ENCODE measurements around the gene SLC34A3. TPM values are rescaled to one million over a fixed set of nuclear protein-coding genes. Genes with fewer than 3 reads are reported as not detected.

SLC34A3 gene
- total and polyA plus RNA-seq, 2 experiments from 2014 or later = not detected

DNA sequence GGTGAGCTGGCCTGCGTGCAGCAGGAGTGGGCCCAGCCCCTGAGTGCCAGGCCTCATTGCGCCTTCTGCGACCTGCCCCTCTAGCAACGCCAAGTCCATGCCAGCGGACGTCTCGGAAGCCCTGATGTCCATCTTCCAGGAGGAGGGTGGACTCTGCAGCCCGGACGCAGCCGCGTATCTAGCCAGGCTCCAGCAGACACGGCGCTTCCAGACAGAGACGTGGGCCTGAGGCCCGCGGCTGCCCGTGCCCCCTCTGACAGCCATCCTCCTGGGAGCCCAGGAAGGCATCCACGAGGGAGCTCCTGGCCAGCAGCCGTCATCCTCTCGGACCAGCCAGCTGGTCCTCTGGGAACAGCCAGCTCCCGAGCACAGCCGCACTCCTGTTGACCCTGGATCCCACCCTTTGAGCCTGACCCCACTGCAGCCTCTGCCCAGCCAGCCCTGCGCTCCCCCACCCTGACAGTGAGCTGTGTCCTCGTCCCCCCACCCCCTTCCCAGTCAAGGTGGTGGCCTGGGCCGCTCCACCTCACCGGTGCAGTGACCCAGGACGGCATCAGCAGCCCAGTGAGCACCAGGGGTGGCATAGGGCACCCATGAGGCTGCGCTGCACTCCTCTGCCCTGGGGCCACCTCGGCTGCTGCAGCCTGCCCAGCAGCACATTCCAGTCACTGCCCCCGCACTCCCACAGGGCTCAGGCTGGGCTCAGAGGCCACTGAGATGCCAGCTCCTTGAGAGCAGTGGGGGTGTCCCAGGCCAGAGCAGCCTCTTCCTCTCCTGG is 14.3 kb upstream of the SLC34A3 start:
- Histone ChIP-seq H3K9me3 (ENCODE audit: low read depth) (no peaks in the 10 kb centered on the region), H3K27me3 (no peaks in the 10 kb centered on the region), H3K36me3 (no peaks in the 10 kb centered on the region), H3K4me1 (ENCODE audit: low read depth) (peaks cover 25% of the 10 kb centered on the region), H3K27ac (no peak overlapping the region), H3K4me3 (no peak overlapping the region)
- no peak for DNase-seq (ENCODE audit: low read depth in 1 of 2, low spot score in 1 of 2)
- TF ChIP-seq CTCF (IDR thresholded peaks at IDR 0.05; ENCODE audit: low read depth, low read length) = no peak

- DNase-seq (ENCODE audit: low read depth in 1 of 2, low spot score in 1 of 2) = peak; percentile 24 to 76
- Histone ChIP-seq H3K4me1 (ENCODE audit: low read depth) (peaks cover 25% of the 10 kb centered on the region), H3K4me3 (no peak overlapping the region), H3K27me3 (no peaks in the 10 kb centered on the region), H3K36me3 (no peaks in the 10 kb centered on the region), H3K27ac (peak overlapping the region; percentile 90), H3K9me3 (ENCODE audit: low read depth) (no peaks in the 10 kb centered on the region)
- no peak for TF ChIP-seq CTCF (IDR thresholded peaks at IDR 0.05; ENCODE audit: low read depth, low read length)
Measured at GRCh38 chr9:137217276-137218211, 13.2 kb upstream of the SLC34A3 start.

DNA sequence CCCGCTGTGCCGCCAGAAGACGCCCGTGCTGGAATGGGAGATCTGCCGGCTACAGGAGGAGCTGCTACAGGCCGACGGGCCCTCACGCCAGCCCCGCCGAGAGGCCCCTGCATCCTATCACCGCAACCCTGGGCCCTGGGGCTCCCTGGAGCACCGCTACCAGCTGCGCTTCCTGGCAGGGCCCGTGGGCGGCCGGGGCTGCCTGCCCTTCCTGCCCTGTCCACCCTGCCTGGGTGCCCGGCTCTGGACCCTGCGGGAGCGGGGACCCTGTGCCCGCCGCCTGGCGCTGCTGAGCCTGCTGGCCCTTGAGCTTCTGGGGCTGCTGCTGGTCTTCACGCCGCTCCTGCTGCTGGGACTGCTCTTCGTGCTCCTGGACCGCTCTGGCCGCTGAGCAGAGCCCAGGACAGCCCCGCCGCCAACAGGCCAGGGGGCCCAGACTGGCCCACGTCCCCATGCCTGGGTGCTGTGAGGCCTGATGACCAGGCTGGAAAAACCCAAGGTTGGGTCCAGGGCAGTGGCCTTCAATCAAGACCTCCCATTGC is 12.4 kb upstream of the SLC34A3 start:
- DNase-seq (ENCODE audit: low read depth in 1 of 2, low spot score in 1 of 2) = no peak
- Histone ChIP-seq H3K36me3 (no peaks in the 10 kb centered on the region), H3K4me3 (no peak overlapping the region), H3K27me3 (no peaks in the 10 kb centered on the region), H3K27ac (peak overlapping the region; percentile 90), H3K4me1 (ENCODE audit: low read depth) (peaks cover 31% of the 10 kb centered on the region), H3K9me3 (ENCODE audit: low read depth) (no peaks in the 10 kb centered on the region)
- TF ChIP-seq CTCF (IDR thresholded peaks at IDR 0.05; ENCODE audit: low read depth, low read length) = no peak

DNA sequence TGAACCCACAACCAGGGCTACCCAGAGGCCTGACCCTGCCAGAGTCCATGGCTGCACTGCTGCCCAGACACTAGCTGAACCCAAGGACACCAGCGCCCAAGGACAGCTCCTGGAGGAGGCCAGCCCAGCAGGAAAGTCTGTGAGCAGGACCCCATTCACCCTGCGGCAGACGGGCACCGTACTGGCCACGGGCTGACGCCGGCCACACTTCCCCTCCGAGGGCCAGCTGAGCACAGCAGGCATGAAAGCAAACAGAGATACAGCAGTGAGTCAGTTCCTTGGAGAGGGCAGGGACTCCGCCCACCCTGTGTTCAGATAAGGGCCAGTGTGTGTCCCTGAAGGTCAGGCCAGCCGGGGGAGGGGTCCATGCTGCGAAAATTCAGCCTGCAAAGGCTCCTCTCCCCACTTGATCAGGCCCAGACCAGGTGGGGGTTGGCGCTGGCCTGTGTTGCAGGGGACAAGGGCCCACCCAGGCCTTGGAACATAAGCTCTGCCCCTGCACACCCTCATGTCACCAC is 11.9 kb upstream of the SLC34A3 start:
- peak; percentile 65 to 68 for DNase-seq (ENCODE audit: low read depth in 1 of 2, low spot score in 1 of 2)
- H3K36me3 ChIP-seq = no peaks in the 10 kb centered on the region

More for the DNA sequence above, 11.9 kb upstream of the SLC34A3 start:
- peak overlapping the region; percentile 90 for H3K27ac ChIP-seq
- H3K4me3 ChIP-seq = no peak overlapping the region
- H3K27me3 ChIP-seq = no peaks in the 10 kb centered on the region
- H3K4me1 ChIP-seq (ENCODE audit: low read depth) = peaks cover 31% of the 10 kb centered on the region
- H3K9me3 ChIP-seq (ENCODE audit: low read depth) = no peaks in the 10 kb centered on the region
- TF ChIP-seq CTCF (IDR thresholded peaks at IDR 0.05; ENCODE audit: low read depth, low read length) = no peak

Data from cardiac muscle cell (in vitro differentiated cells and primary cell).